HG03571 (cell line): ENCODE results near the gene CHAF1B.
"Not testable (repeated sequence)": the region's sequence is repeated elsewhere in the genome, so short reads cannot be mapped to it uniquely, and the experiment has no call there.

Experiments
- ATAC-seq: cut with Tn5 transposase; IDR thresholded peaks from one replicate; pipeline ENCODE4 v1.9.1; 2021; ENCODE audit not compliant: unreplicated experiment

Gene CHAF1B

GRCh38 chr21:36388096-36388495 lies 2.9 kb downstream of the CHAF1B start:
- no peak for ATAC-seq

- no peak for ATAC-seq
Observed at GRCh38 chr21:36388835-36389234, 3.6 kb downstream of the CHAF1B start.

GRCh38 chr21:36391649-36392048 lies 6.5 kb downstream of the CHAF1B start:
- not testable (repeated sequence) for ATAC-seq

- no peak for ATAC-seq
Observed at GRCh38 chr21:36395353-36396111, 10.3 kb downstream of the CHAF1B start.

- no peak for ATAC-seq
Observed at GRCh38 chr21:36396325-36396724, 11.1 kb downstream of the CHAF1B start.

- no peak for ATAC-seq
Observed at GRCh38 chr21:36396971-36397370, 11.8 kb downstream of the CHAF1B start.

- no peak for ATAC-seq
Observed at GRCh38 chr21:36397606-36398005, 12.4 kb downstream of the CHAF1B start.

GRCh38 chr21:36399736-36400135 lies 14.5 kb downstream of the CHAF1B start:
- ATAC-seq: not testable (repeated sequence)

GRCh38 chr21:36400719-36401118 lies 15.5 kb downstream of the CHAF1B start:
- ATAC-seq: no peak

GRCh38 chr21:36402339-36402738 lies 17.1 kb downstream of the CHAF1B start:
- no peak for ATAC-seq

- ATAC-seq: no peak
Observed at GRCh38 chr21:36403713-36404112, 18.5 kb downstream of the CHAF1B start.

GRCh38 chr21:36408568-36408967 lies 23.4 kb downstream of the CHAF1B start:
- ATAC-seq: no peak

GRCh38 chr21:36411301-36411700 lies 26.1 kb downstream of the CHAF1B start:
- no peak for ATAC-seq

GRCh38 chr21:36412916-36413315 lies 27.7 kb downstream of the CHAF1B start:
- ATAC-seq: no peak

- no peak for ATAC-seq
Observed at GRCh38 chr21:36415375-36415774, 30.2 kb downstream of the CHAF1B start.

- ATAC-seq: no peak
Observed at GRCh38 chr21:36419241-36419640, 34.0 kb downstream of the CHAF1B start.

- no peak for ATAC-seq
Observed at GRCh38 chr21:36419996-36420395, 34.8 kb downstream of the CHAF1B start.

GRCh38 chr21:36420571-36421339 lies 35.6 kb downstream of the CHAF1B start:
- no peak for ATAC-seq

GRCh38 chr21:36422279-36423098 lies 37.3 kb downstream of the CHAF1B start:
- no peak for ATAC-seq

GRCh38 chr21:36423771-36424433 lies 38.7 kb downstream of the CHAF1B start:
- no peak for ATAC-seq

GRCh38 chr21:36424592-36424991 lies 39.4 kb downstream of the CHAF1B start:
- ATAC-seq: no peak
